ENCODE data around the gene GPC6. TPM values are rescaled to one million over a fixed set of nuclear protein-coding genes. Genes with fewer than 3 reads are reported as not detected.
A peak's percentile ranks its signal among the peaks of the same experiment; 100 is the strongest.

Gene GPC6
- total RNA-seq, 1 donor from 2014 or later = 63.0 TPM

DNA sequence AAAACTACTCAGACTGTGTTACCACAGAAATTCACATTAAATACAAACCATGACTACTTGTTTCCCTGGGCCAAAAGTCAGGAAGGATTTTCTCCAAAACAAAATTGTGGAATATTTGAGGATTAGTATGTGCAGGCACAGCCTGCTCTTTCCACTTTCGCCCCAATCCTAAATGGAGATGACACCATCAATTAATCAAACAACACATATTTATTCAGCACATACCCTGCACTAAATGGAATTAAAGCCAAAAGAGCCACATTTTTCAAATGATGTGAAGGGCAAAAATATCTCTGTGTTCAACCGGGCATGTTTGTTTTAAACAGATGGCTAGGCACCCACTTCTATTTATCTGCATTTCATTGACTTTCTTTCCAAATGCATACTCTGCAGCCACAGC, 729.8 kb downstream of the GPC6 start:
- peak; percentile 67 for DNase-seq (ENCODE audit: low read depth)
- H2AFZ ChIP-seq (ENCODE audit: low read depth, low read length) = no peak overlapping the region
- H3K4me3 ChIP-seq (ENCODE audit: insufficient read depth, low read depth, low read length) = no peak overlapping the region
- no peak overlapping the region for H3K27ac Mint-ChIP-seq (ENCODE audit: unreplicated experiment)
- H3K27me3 ChIP-seq (ENCODE audit: insufficient read depth, low read length) = no peaks in the 10 kb centered on the region
- H3K9ac ChIP-seq (ENCODE audit: low read length) = no peak overlapping the region
- H3K4me1 ChIP-seq (ENCODE audit: insufficient read depth, low read length) = no peaks in the 10 kb centered on the region
- no peaks in the 10 kb centered on the region for H3K9me3 Mint-ChIP-seq (ENCODE audit: unreplicated experiment)
- peaks cover 9% of the 10 kb centered on the region for H3K4me1 Mint-ChIP-seq (ENCODE audit: low read depth, unreplicated experiment)
- no peaks in the 10 kb centered on the region for H3K36me3 ChIP-seq (ENCODE audit: insufficient read depth, low read length)
- no peaks in the 10 kb centered on the region for H3K36me3 Mint-ChIP-seq (ENCODE audit: low read depth, unreplicated experiment)
- TF ChIP-seq EZH2 (IDR thresholded peaks at IDR 0.05; ENCODE audit: insufficient read depth, low read length) = no peak
- TF ChIP-seq, protein P1, sequence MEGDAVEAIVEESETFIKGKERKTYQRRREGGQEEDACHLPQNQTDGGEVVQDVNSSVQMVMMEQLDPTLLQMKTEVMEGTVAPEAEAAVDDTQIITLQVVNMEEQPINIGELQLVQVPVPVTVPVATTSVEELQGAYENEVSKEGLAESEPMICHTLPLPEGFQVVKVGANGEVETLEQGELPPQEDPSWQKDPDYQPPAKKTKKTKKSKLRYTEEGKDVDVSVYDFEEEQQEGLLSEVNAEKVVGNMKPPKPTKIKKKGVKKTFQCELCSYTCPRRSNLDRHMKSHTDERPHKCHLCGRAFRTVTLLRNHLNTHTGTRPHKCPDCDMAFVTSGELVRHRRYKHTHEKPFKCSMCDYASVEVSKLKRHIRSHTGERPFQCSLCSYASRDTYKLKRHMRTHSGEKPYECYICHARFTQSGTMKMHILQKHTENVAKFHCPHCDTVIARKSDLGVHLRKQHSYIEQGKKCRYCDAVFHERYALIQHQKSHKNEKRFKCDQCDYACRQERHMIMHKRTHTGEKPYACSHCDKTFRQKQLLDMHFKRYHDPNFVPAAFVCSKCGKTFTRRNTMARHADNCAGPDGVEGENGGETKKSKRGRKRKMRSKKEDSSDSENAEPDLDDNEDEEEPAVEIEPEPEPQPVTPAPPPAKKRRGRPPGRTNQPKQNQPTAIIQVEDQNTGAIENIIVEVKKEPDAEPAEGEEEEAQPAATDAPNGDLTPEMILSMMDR (IDR thresholded peaks at IDR 0.05; ENCODE audit: insufficient read depth, low read depth, low read length) = no peak
- no peak for FAIRE-seq
- no peaks in the 10 kb centered on the region for H3K27me3 Mint-ChIP-seq (ENCODE audit: low read depth, unreplicated experiment)
- H3K4me3 Mint-ChIP-seq (ENCODE audit: unreplicated experiment) = no peak overlapping the region
- H4K20me1 ChIP-seq (ENCODE audit: insufficient read depth, low read length) = peaks cover 7% of the 10 kb centered on the region
- H3K27ac ChIP-seq (ENCODE audit: low read depth, low read length) = no peak overlapping the region
- no peaks in the 10 kb centered on the region for H3K9me3 ChIP-seq (ENCODE audit: insufficient read depth, low read depth, low read length)
- no peak overlapping the region for H3K4me2 ChIP-seq (ENCODE audit: low read length)
- no peaks in the 10 kb centered on the region for H3K79me2 ChIP-seq (ENCODE audit: insufficient read depth, low read length)

DNA sequence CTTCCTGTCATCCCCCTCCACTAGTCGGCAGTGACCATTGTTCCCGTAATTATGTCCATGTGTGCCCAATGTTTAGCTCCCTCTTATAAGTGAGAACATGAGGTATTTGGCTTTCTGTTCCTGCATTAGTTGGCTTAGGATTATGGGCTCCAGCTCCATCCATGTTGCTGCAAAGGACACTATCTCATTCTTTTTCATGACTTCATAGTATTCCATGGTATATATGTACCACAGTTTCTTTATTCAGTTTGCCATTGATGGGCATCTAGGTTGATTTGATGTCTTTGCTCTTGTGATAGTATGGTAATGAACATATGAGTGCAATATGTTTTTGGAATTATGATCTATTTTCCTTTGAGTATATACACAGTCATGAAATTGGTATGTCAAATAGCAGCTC, 730.8 kb downstream of the GPC6 start:
- Histone ChIP-seq H3K36me3 (ENCODE audit: insufficient read depth, low read length) (no peaks in the 10 kb centered on the region), H3K9ac (ENCODE audit: low read length) (no peak overlapping the region), H3K4me3 (ENCODE audit: insufficient read depth, low read depth, low read length) (no peak overlapping the region), H3K4me2 (ENCODE audit: low read length) (no peak overlapping the region), H3K9me3 (ENCODE audit: insufficient read depth, low read depth, low read length) (no peaks in the 10 kb centered on the region), H3K27ac (ENCODE audit: low read depth, low read length) (no peak overlapping the region), H2AFZ (ENCODE audit: low read depth, low read length) (no peak overlapping the region), H3K79me2 (ENCODE audit: insufficient read depth, low read length) (no peaks in the 10 kb centered on the region), H3K27me3 (ENCODE audit: insufficient read depth, low read length) (no peaks in the 10 kb centered on the region), H4K20me1 (ENCODE audit: insufficient read depth, low read length) (peaks cover 7% of the 10 kb centered on the region), H3K4me1 (ENCODE audit: insufficient read depth, low read length) (no peaks in the 10 kb centered on the region)
- Mint-ChIP-seq H3K36me3 (ENCODE audit: low read depth, unreplicated experiment) (no peaks in the 10 kb centered on the region), H3K4me1 (ENCODE audit: low read depth, unreplicated experiment) (peaks cover 9% of the 10 kb centered on the region), H3K27me3 (ENCODE audit: low read depth, unreplicated experiment) (no peaks in the 10 kb centered on the region), H3K27ac (ENCODE audit: unreplicated experiment) (no peak overlapping the region), H3K4me3 (ENCODE audit: unreplicated experiment) (no peak overlapping the region), H3K9me3 (ENCODE audit: unreplicated experiment) (no peaks in the 10 kb centered on the region)
- FAIRE-seq = no peak
- no peak for TF ChIP-seq EZH2 (IDR thresholded peaks at IDR 0.05; ENCODE audit: insufficient read depth, low read length)
- TF ChIP-seq, protein P1 (IDR thresholded peaks at IDR 0.05; ENCODE audit: insufficient read depth, low read depth, low read length) = no peak
- DNase-seq (ENCODE audit: low read depth) = no peak

DNA sequence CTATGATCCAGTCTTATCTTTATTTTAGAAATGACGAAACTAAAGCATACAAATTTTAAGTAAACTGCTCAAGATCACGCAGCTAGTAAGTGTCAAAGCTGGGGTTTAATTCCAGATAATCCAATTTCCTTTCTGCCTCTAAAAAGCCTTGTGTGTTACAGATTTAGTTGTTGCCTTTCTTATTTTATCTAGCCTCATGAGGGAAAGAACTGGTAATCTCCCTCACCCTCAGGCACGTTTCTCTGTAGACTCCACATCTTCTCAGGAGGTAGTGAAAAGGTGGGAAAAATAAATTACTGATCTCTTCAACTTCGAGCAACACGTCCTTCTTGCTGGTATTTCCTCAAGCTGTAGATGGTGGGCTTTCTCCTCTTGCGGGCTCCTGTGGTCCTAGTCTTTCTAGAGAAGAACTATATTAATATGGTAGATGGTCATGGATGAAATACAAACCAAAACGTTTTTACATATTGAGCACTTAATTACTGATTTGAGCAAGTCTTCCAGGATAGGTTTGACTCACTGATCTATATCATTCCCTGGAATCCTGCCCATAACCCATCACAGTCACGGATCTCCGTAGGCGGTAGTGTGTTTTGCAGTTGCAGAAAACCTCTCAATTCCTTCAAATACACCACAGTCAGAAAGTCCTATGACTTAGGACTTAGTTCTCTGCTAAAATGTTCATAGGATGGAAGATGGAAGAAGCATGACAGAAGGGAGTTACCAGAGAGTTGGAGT, 733.4 kb downstream of the GPC6 start:
- H3K36me3 Mint-ChIP-seq (ENCODE audit: low read depth, unreplicated experiment) = no peaks in the 10 kb centered on the region
- peak; percentile 65 for DNase-seq (ENCODE audit: low read depth)
- no peak overlapping the region for H3K9ac ChIP-seq (ENCODE audit: low read length)
- TF ChIP-seq EZH2 (IDR thresholded peaks at IDR 0.05; ENCODE audit: insufficient read depth, low read length) = no peak
- TF ChIP-seq, protein P1 (IDR thresholded peaks at IDR 0.05; ENCODE audit: insufficient read depth, low read depth, low read length) = no peak
- H3K4me3 Mint-ChIP-seq (ENCODE audit: unreplicated experiment) = no peak overlapping the region
- H3K9me3 Mint-ChIP-seq (ENCODE audit: unreplicated experiment) = no peaks in the 10 kb centered on the region
- H3K36me3 ChIP-seq (ENCODE audit: insufficient read depth, low read length) = no peaks in the 10 kb centered on the region
- H3K4me3 ChIP-seq (ENCODE audit: insufficient read depth, low read depth, low read length) = no peak overlapping the region
- peaks cover 7% of the 10 kb centered on the region for H4K20me1 ChIP-seq (ENCODE audit: insufficient read depth, low read length)
- H3K4me2 ChIP-seq (ENCODE audit: low read length) = no peak overlapping the region
- FAIRE-seq = no peak
- H3K4me1 ChIP-seq (ENCODE audit: insufficient read depth, low read length) = peaks cover 10% of the 10 kb centered on the region
- H3K79me2 ChIP-seq (ENCODE audit: insufficient read depth, low read length) = no peaks in the 10 kb centered on the region
- H3K4me1 Mint-ChIP-seq (ENCODE audit: low read depth, unreplicated experiment) = peaks cover 28% of the 10 kb centered on the region
- H3K9me3 ChIP-seq (ENCODE audit: insufficient read depth, low read depth, low read length) = no peaks in the 10 kb centered on the region
- no peak overlapping the region for H2AFZ ChIP-seq (ENCODE audit: low read depth, low read length)
- H3K27ac Mint-ChIP-seq (ENCODE audit: unreplicated experiment) = no peak overlapping the region
- no peak overlapping the region for H3K27ac ChIP-seq (ENCODE audit: low read depth, low read length)
- H3K27me3 ChIP-seq (ENCODE audit: insufficient read depth, low read length) = no peaks in the 10 kb centered on the region
- H3K27me3 Mint-ChIP-seq (ENCODE audit: low read depth, unreplicated experiment) = no peaks in the 10 kb centered on the region

Data from astrocyte (in vitro differentiated cells and primary cell).